Calu3 (cell line): ENCODE measurements around the gene GATB. TPM values are rescaled to one million over a fixed set of nuclear protein-coding genes. Genes with fewer than 3 reads are reported as not detected.
"Not testable (repeated sequence)": the region's sequence is repeated elsewhere in the genome, so short reads cannot be mapped to it uniquely, and the experiment has no call there.

Experiments
- BruUV-seq: library from RNA; stranded (reverse); fragments of 400-500 nt; replicated peaks from 2 replicates; lab custom pipeline; 2021; lab: Mats Ljungman, UMichigan
- CTCF ChIA-PET: fragments of 300-600 bp; sonication (Branson Sonifier 250); formaldehyde crosslinking; loops from one replicate; lab custom pipeline; 2022; ENCODE audit warnings: antibody characterized with exemption; lab: Charles Lee
- DNase-seq: peaks from one replicate; pipeline ENCODE4 v3.0.0; 2022
- H3K27ac Mint-ChIP-seq: one replicate; pipeline ENCODE4 v1.8.0; 2022; ENCODE audit warnings: mixed read lengths; ENCODE audit not compliant: unreplicated experiment
- H3K27me3 Mint-ChIP-seq: one replicate; pipeline ENCODE4 v1.8.0; 2022; ENCODE audit warnings: mixed read lengths; ENCODE audit not compliant: unreplicated experiment
- H3K36me3 Mint-ChIP-seq: one replicate; pipeline ENCODE4 v1.8.0; 2022; ENCODE audit warnings: mild to moderate bottlenecking, moderate library complexity, mixed read lengths; ENCODE audit not compliant: insufficient read depth, unreplicated experiment
- H3K4me1 Mint-ChIP-seq: one replicate; pipeline ENCODE4 v1.8.0; 2022; ENCODE audit warnings: mild to moderate bottlenecking, low read depth, mixed read lengths; ENCODE audit not compliant: unreplicated experiment
- H3K4me3 Mint-ChIP-seq: one replicate; pipeline ENCODE4 v1.8.0; 2022; ENCODE audit warnings: mild to moderate bottlenecking, low read depth, moderate library complexity, mixed read lengths; ENCODE audit not compliant: unreplicated experiment
- H3K9me3 Mint-ChIP-seq: one replicate; pipeline ENCODE4 v1.8.0; 2022; ENCODE audit warnings: low read depth, mixed read lengths; ENCODE audit not compliant: unreplicated experiment
- CTCF ChIP-seq: fragments of 200-600 bp; IDR thresholded peaks from one replicate; pipeline ENCODE4 v1.8.0; 2022; ENCODE audit warnings: antibody characterized with exemption; ENCODE audit not compliant: unreplicated experiment
- intact Hi-C: fragments of 100-400 bp; cut with micrococcal nuclease; formaldehyde crosslinking; loops from one replicate; pipeline ENCODE4 v1.10.0; 2022; ENCODE audit not compliant: unreplicated experiment
- total RNA-seq: library from RNA; stranded (reverse); gene quantifications from 2 replicates; pipeline ENCODE4 v1.2.3, GENCODE V29; 2022

GATB gene
- total RNA-seq, 1 experiment from 2014 or later: 11.6 TPM

- intact Hi-C loops: no loop called here
- DNase-seq: peak; percentile 8
- CTCF ChIA-PET: no interaction called here
- no peaks in the 10 kb centered on the region for H3K27me3 Mint-ChIP-seq
- peak overlapping the region; percentile 54 for H3K27ac Mint-ChIP-seq
- no peak for TF ChIP-seq CTCF
- no peaks in the 10 kb centered on the region for H3K9me3 Mint-ChIP-seq
- BruUV-seq: no TSS peak
- no peaks in the 10 kb centered on the region for H3K36me3 Mint-ChIP-seq
- H3K4me3 Mint-ChIP-seq: no peak overlapping the region
- H3K4me1 Mint-ChIP-seq: no peaks in the 10 kb centered on the region
Measured at GRCh38 chr4:151744614-151745013, 16.2 kb downstream of the GATB start.

- no peak for TF ChIP-seq CTCF
- no peaks in the 10 kb centered on the region for H3K4me1 Mint-ChIP-seq
- no peaks in the 10 kb centered on the region for H3K36me3 Mint-ChIP-seq
- no peak overlapping the region for H3K4me3 Mint-ChIP-seq
- intact Hi-C loops: no loop called here
- no peaks in the 10 kb centered on the region for H3K27me3 Mint-ChIP-seq
- no peaks in the 10 kb centered on the region for H3K9me3 Mint-ChIP-seq
- no peak overlapping the region for H3K27ac Mint-ChIP-seq
- no TSS peak for BruUV-seq
- CTCF ChIA-PET: no interaction called here
- no peak for DNase-seq
Measured at GRCh38 chr4:151743894-151744293, 16.9 kb downstream of the GATB start.

- Mint-ChIP-seq H3K9me3 (no peaks in the 10 kb centered on the region), H3K27me3 (no peaks in the 10 kb centered on the region), H3K36me3 (no peaks in the 10 kb centered on the region), H3K4me1 (no peaks in the 10 kb centered on the region), H3K4me3 (no peak overlapping the region), H3K27ac (no peak overlapping the region)
- CTCF ChIA-PET: no interaction called here
- no TSS peak for BruUV-seq
- intact Hi-C loops: no loop called here
- no peak for DNase-seq
- no peak for TF ChIP-seq CTCF
Measured at GRCh38 chr4:151743128-151743854, 17.5 kb downstream of the GATB start.

- CTCF ChIA-PET: no interaction called here
- no peak overlapping the region for H3K4me3 Mint-ChIP-seq
- BruUV-seq: no TSS peak
Measured at GRCh38 chr4:151738720-151739517, 21.9 kb downstream of the GATB start.

GRCh38 chr4:151736852-151737251 lies 24.0 kb downstream of the GATB start:
- CTCF ChIA-PET: not testable (repeated sequence)

More at GRCh38 chr4:151738720-151739517, 21.9 kb downstream of the GATB start:
- no peak for TF ChIP-seq CTCF
- Mint-ChIP-seq H3K27ac (no peak overlapping the region), H3K36me3 (no peaks in the 10 kb centered on the region), H3K27me3 (no peaks in the 10 kb centered on the region), H3K4me1 (no peaks in the 10 kb centered on the region), H3K9me3 (no peaks in the 10 kb centered on the region)
- no peak for DNase-seq
- intact Hi-C loops: no loop called here

More at GRCh38 chr4:151736852-151737251, 24.0 kb downstream of the GATB start:
- H3K27me3 Mint-ChIP-seq, H3K4me1 Mint-ChIP-seq, H3K4me3 Mint-ChIP-seq, BruUV-seq, H3K27ac Mint-ChIP-seq, intact Hi-C loops, H3K9me3 Mint-ChIP-seq, DNase-seq, H3K36me3 Mint-ChIP-seq: not testable (repeated sequence)
